KBM-7 (cell line): Measurements from ENCODE around the gene ENOX2.
A peak's percentile ranks its signal among the peaks of the same experiment; 100 is the strongest.
"Not testable (repeated sequence)": the region's sequence is repeated elsewhere in the genome, so short reads cannot be mapped to it uniquely, and the experiment has no call there.

ENCODE experiments used
- DNase-seq: peaks from one replicate; pipeline ENCODE4 v3.0.0-alpha.2; 2015
- in situ Hi-C: fragments of 300-500 bp; cut with MboI; formaldehyde crosslinking; loops from 2 replicates; pipeline ENCODE4 v1.14.3; 2020; ENCODE audit warnings: low sequenced_read_pairs, low pct_unique_long_range_greater_than_20kb, mixed read lengths

Gene ENOX2

GRCh38 chrX:130718137-130718536 is 184.9 kb downstream of the ENOX2 start:
- in situ Hi-C loops: no loop called here
- no peak for DNase-seq

- no peak for DNase-seq
- in situ Hi-C loops: no loop called here
Observed at GRCh38 chrX:130716781-130717413, 186.1 kb downstream of the ENOX2 start.

- in situ Hi-C loops: no loop called here
- no peak for DNase-seq
Observed at GRCh38 chrX:130716346-130716745, 186.7 kb downstream of the ENOX2 start.

GRCh38 chrX:130715299-130715698 is 187.7 kb downstream of the ENOX2 start:
- DNase-seq: no peak
- in situ Hi-C loops: no loop called here

- DNase-seq: no peak
- in situ Hi-C loops: no loop called here
Observed at GRCh38 chrX:130714665-130715064, 188.3 kb downstream of the ENOX2 start.

GRCh38 chrX:130714135-130714534 is 188.9 kb downstream of the ENOX2 start:
- DNase-seq: no peak
- in situ Hi-C loops: no loop called here

- in situ Hi-C loops, DNase-seq: not testable (repeated sequence)
Observed at GRCh38 chrX:130709178-130709577, 193.8 kb downstream of the ENOX2 start.

GRCh38 chrX:130705591-130705990 is 197.4 kb downstream of the ENOX2 start:
- no peak for DNase-seq
- in situ Hi-C loops: no loop called here

- in situ Hi-C loops: no loop called here
Observed at GRCh38 chrX:130704053-130705038, 198.7 kb downstream of the ENOX2 start.

GRCh38 chrX:130702867-130703707 is 199.9 kb downstream of the ENOX2 start:
- in situ Hi-C loops: no loop called here
- no peak for DNase-seq

More at GRCh38 chrX:130704053-130705038, 198.7 kb downstream of the ENOX2 start:
- DNase-seq: no peak

- in situ Hi-C loops: no loop called here
Observed at GRCh38 chrX:130700629-130701028, 202.4 kb downstream of the ENOX2 start.

GRCh38 chrX:130699618-130700017 is 203.4 kb downstream of the ENOX2 start:
- DNase-seq: no peak
- in situ Hi-C loops: no loop called here

More at GRCh38 chrX:130700629-130701028, 202.4 kb downstream of the ENOX2 start:
- no peak for DNase-seq

GRCh38 chrX:130696542-130696941 is 206.5 kb downstream of the ENOX2 start:
- no peak for DNase-seq
- in situ Hi-C loops: no loop called here

- in situ Hi-C loops: no loop called here
- no peak for DNase-seq
Observed at GRCh38 chrX:130695931-130696330, 207.1 kb downstream of the ENOX2 start.

- in situ Hi-C loops: no loop called here
- peak; percentile 1 for DNase-seq
Observed at GRCh38 chrX:130694983-130695382, 208.0 kb downstream of the ENOX2 start.

- in situ Hi-C loops: no loop called here
- no peak for DNase-seq
Observed at GRCh38 chrX:130691576-130691975, 211.4 kb downstream of the ENOX2 start.

GRCh38 chrX:130688360-130688759 is 214.6 kb downstream of the ENOX2 start:
- no peak for DNase-seq
- in situ Hi-C loops: no loop called here

GRCh38 chrX:130682990-130683389 is 220.0 kb downstream of the ENOX2 start:
- no peak for DNase-seq
- in situ Hi-C loops: no loop called here
